ENCODE measurements around the gene DMBX1. TPM values are rescaled to one million over a fixed set of nuclear protein-coding genes. Genes with fewer than 3 reads are reported as not detected.

Gene DMBX1
- total and polyA plus RNA-seq, 2 of the 4 experiments (the other 2 are of a cell fraction): not detected

GRCh38 chr1:46516200-46516950 lies 26.7 kb downstream of the DMBX1 start:
- intact Hi-C loops (cut with micrococcal nuclease): no loop called here
- TF ChIP-seq MAZ (IDR thresholded peaks at IDR 0.05; ENCODE audit: borderline replicate concordance, low read depth, low read length): no peak
- no peak for TF ChIP-seq NFE2L2 (IDR thresholded peaks at IDR 0.05; ENCODE audit: low read depth, low read length)
- TF ChIP-seq RFX5 (IDR thresholded peaks at IDR 0.05; ENCODE audit: low read depth, low read length): no peak
- TF ChIP-seq RAD21 (IDR thresholded peaks at IDR 0.05; ENCODE audit: low read length): no peak
- no peak for TF ChIP-seq RCOR1 (IDR thresholded peaks at IDR 0.05; ENCODE audit: insufficient replicate concordance, low read length)
- TF ChIP-seq, protein P1, sequence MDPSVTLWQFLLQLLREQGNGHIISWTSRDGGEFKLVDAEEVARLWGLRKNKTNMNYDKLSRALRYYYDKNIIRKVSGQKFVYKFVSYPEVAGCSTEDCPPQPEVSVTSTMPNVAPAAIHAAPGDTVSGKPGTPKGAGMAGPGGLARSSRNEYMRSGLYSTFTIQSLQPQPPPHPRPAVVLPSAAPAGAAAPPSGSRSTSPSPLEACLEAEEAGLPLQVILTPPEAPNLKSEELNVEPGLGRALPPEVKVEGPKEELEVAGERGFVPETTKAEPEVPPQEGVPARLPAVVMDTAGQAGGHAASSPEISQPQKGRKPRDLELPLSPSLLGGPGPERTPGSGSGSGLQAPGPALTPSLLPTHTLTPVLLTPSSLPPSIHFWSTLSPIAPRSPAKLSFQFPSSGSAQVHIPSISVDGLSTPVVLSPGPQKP (IDR thresholded peaks at IDR 0.05; ENCODE audit: borderline replicate concordance, low read depth, low read length): no peak
- no peak for TF ChIP-seq SMC3 (IDR thresholded peaks at IDR 0.05; ENCODE audit: low read depth, low read length)
- no peak for TF ChIP-seq MXI1 (IDR thresholded peaks at IDR 0.05; ENCODE audit: borderline replicate concordance, low read depth, low read length)
- no peak for TF ChIP-seq CEBPB (IDR thresholded peaks at IDR 0.05; ENCODE audit: low read depth, low read length)
- TF ChIP-seq, protein P2, sequence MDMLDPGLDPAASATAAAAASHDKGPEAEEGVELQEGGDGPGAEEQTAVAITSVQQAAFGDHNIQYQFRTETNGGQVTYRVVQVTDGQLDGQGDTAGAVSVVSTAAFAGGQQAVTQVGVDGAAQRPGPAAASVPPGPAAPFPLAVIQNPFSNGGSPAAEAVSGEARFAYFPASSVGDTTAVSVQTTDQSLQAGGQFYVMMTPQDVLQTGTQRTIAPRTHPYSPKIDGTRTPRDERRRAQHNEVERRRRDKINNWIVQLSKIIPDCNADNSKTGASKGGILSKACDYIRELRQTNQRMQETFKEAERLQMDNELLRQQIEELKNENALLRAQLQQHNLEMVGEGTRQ (IDR thresholded peaks at IDR 0.05; ENCODE audit: low read depth, low read length): no peak
- 0 out of 2 replicates have a peak, but pooled peaks cover 3% of the 10 kb centered on the region for H4K20me1 ChIP-seq (ENCODE audit: insufficient read depth, low read length)
- no peak for DNase-seq
- H2BK20ac ChIP-seq (ENCODE audit: low read depth, low read length): no peak overlapping the region
- peaks cover 10% of the 10 kb centered on the region for H3K4me1 ChIP-seq (ENCODE audit: control insufficient read depth, insufficient read depth, low read length)
- H2BK120ac ChIP-seq (ENCODE audit: low read depth, low read length): no peak overlapping the region
- no TSS peak for BruUV-seq (replicated peaks)
- dilution Hi-C loops (cut with HindIII; ENCODE audit: low sequenced_read_pairs, unreplicated experiment): no loop called here
- H3K56ac ChIP-seq (ENCODE audit: extremely low read depth, insufficient read depth, low read length): no peak overlapping the region
- H3K9me3 ChIP-seq (ENCODE audit: control insufficient read depth, insufficient read depth, low read length): no peaks in the 10 kb centered on the region
- CTCF ChIA-PET: no interaction called here
- no peak overlapping the region for H2BK5ac ChIP-seq (ENCODE audit: low read depth, low read length, poor library complexity, severe bottlenecking)
- no peak overlapping the region for H3K27ac ChIP-seq (ENCODE audit: insufficient read depth, low read length)
- no peaks in the 10 kb centered on the region for H3K79me1 ChIP-seq (ENCODE audit: low read depth in 1 of 2, low read length in 2 of 2)
- H3K18ac ChIP-seq (ENCODE audit: low read depth, low read length): no peak overlapping the region
- POLR2A ChIA-PET (ENCODE audit: unreplicated experiment): no interaction called here
- in situ Hi-C loops (cut with MboI; ENCODE audit: low sequenced_read_pairs): no loop called here
- H3K36me3 ChIP-seq (ENCODE audit: control insufficient read depth, insufficient read depth, low read length): no peaks in the 10 kb centered on the region
- no peak overlapping the region for H4K5ac ChIP-seq (ENCODE audit: low read depth, low read length)
- no peaks in the 10 kb centered on the region for H3K9me1 ChIP-seq (ENCODE audit: insufficient read depth, low read length)
- no peak overlapping the region for H3K14ac ChIP-seq (replicated peaks; ENCODE audit: low read depth, low read length)
- no peak overlapping the region for H3K4ac ChIP-seq (ENCODE audit: low read depth, low read length)
- no peak overlapping the region for H3K9ac ChIP-seq (ENCODE audit: low read depth, low read length)
- H4K8ac ChIP-seq (ENCODE audit: low read depth in 2 of 2, low read length in 2 of 2): no peak overlapping the region
- H3K27me3 ChIP-seq (ENCODE audit: control insufficient read depth, insufficient read depth, low read length): peaks cover 60% of the 10 kb centered on the region
- no peak overlapping the region for H4K91ac ChIP-seq (ENCODE audit: insufficient read depth, low read depth, low read length)
- no peak overlapping the region for H2AK9ac ChIP-seq (replicated peaks; ENCODE audit: low read depth, low read length, poor library complexity)
- no peak overlapping the region for H2BK15ac ChIP-seq (ENCODE audit: low read depth, low read length)
- ATAC-seq (ENCODE audit: low read depth): no peak
- no peak overlapping the region for H3K4me3 ChIP-seq (ENCODE audit: insufficient read depth, low read depth, low read length)
- WGBS, 2 experiments (ENCODE audit: extremely low coverage in 2 of 2, insufficient read length in 1 of 2): 40% methylated on average over 8 of the region's 12 CpGs; no CpG with 5 or more reads in 1 of the 2 experiments
- H3K4me2 ChIP-seq (ENCODE audit: low read depth, low read length): no peak overlapping the region
- no peak overlapping the region for H2AK5ac ChIP-seq (ENCODE audit: low read depth, low read length)
- no peak overlapping the region for H2AFZ ChIP-seq (replicated peaks; ENCODE audit: low read length, poor library complexity)
- no peak overlapping the region for H3K23ac ChIP-seq (ENCODE audit: low read depth, low read length)
